ENCODE data around the gene OR2T11.
"Not testable (repeated sequence)": the region's sequence is repeated elsewhere in the genome, so short reads cannot be mapped to it uniquely, and the experiment has no call there.

OR2T11 gene

GRCh38 chr1:248634991-248635390, at the start of gene OR2T11:
OR2T11 (minus strand) TSS chr1:248635091; CDS start chr1:248627128, 7,963 bp downstream.
- DNase-seq = not testable (repeated sequence)

- no peak for DNase-seq
Observed at GRCh38 chr1:248681651-248682050, 46.8 kb upstream of the OR2T11 start.

GRCh38 chr1:248670003-248670402, 35.1 kb upstream of the OR2T11 start:
- DNase-seq = no peak

GRCh38 chr1:248663453-248664328, 28.8 kb upstream of the OR2T11 start:
- DNase-seq = not testable (repeated sequence)

GRCh38 chr1:248656797-248657196, 21.9 kb upstream of the OR2T11 start:
- DNase-seq = not testable (repeated sequence)

GRCh38 chr1:248655354-248655753, 20.5 kb upstream of the OR2T11 start, which contains the start of gene OR2T27:
OR2T27 (minus strand) TSS chr1:248655528; CDS start chr1:248650884, 4,644 bp downstream.
- DNase-seq = not testable (repeated sequence)

GRCh38 chr1:248648770-248649536, 14.1 kb upstream of the OR2T11 start:
- not testable (repeated sequence) for DNase-seq

- not testable (repeated sequence) for DNase-seq
Observed at GRCh38 chr1:248645178-248645577, 10.3 kb upstream of the OR2T11 start, which contains the start of gene OR2T35. OR2T35 (minus strand) TSS chr1:248645278; CDS start chr1:248639258, 6,020 bp downstream.

GRCh38 chr1:248642971-248643651, 8.2 kb upstream of the OR2T11 start:
- not testable (repeated sequence) for DNase-seq

GRCh38 chr1:248641583-248641982, 6.7 kb upstream of the OR2T11 start:
- not testable (repeated sequence) for DNase-seq

- DNase-seq = not testable (repeated sequence)
Observed at GRCh38 chr1:248640906-248641305, 6.0 kb upstream of the OR2T11 start.

- not testable (repeated sequence) for DNase-seq
Observed at GRCh38 chr1:248639652-248640051, 4.8 kb upstream of the OR2T11 start.

- not testable (repeated sequence) for DNase-seq
Observed at GRCh38 chr1:248636612-248637011, 1.7 kb upstream of the OR2T11 start.

GRCh38 chr1:248631354-248632008, 3.4 kb downstream of the OR2T11 start:
- no peak for DNase-seq

GRCh38 chr1:248630551-248630950, 4.3 kb downstream of the OR2T11 start:
- DNase-seq = no peak

- no peak for DNase-seq
Observed at GRCh38 chr1:248627971-248628844, 6.7 kb downstream of the OR2T11 start.

- no peak for DNase-seq
Observed at GRCh38 chr1:248625971-248626370, 8.9 kb downstream of the OR2T11 start.

GRCh38 chr1:248625166-248625565, 9.7 kb downstream of the OR2T11 start:
- no peak for DNase-seq

- DNase-seq = no peak
Observed at GRCh38 chr1:248622570-248623001, 12.3 kb downstream of the OR2T11 start.

- no peak for DNase-seq
Observed at GRCh38 chr1:248621770-248622169, 13.1 kb downstream of the OR2T11 start.

GRCh38 chr1:248618878-248619277, 16.0 kb downstream of the OR2T11 start:
- DNase-seq = peak; percentile 46 to 48
